Lung (tissue), 12 donors: ENCODE data around the gene USP21. TPM values are rescaled to one million over a fixed set of nuclear protein-coding genes. Genes with fewer than 3 reads are reported as not detected.

Experiments used
- ATAC-seq: fragments of 200-7000 bp; cut with Tn5 transposase; one replicate; pipeline ENCODE4 v1.9.1; 2020; ENCODE audit warnings: moderate number of reproducible peaks; ENCODE audit not compliant: insufficient read depth, low FRiP score
- DNase-seq, 3 donors: peaks; one replicate each; pipeline ENCODE4 v3.0.0-alpha.2; 2013 to 2017
- H3K27ac ChIP-seq, 2 donors: one replicate each; pipeline ENCODE4 v1.5.1; 2013; ENCODE audit warnings: mild to moderate bottlenecking in 2 of 2, moderate library complexity in 2 of 2, control low read depth in 1 of 2, inconsistent platforms in 1 of 2, low read depth in 1 of 2, low read length in 1 of 2
- H3K27me3 ChIP-seq, 3 donors: one replicate each; pipeline ENCODE4 v1.5.1; 2013; ENCODE audit warnings: low read length in 2 of 3; ENCODE audit not compliant: control insufficient read depth in 3 of 3, insufficient read depth in 3 of 3
- H3K36me3 ChIP-seq, 4 donors: one replicate each; pipeline ENCODE4 v1.5.1; 2013; ENCODE audit warnings: low read length in 4 of 4, mild to moderate bottlenecking in 1 of 4, moderate library complexity in 1 of 4; ENCODE audit not compliant: control insufficient read depth in 4 of 4, insufficient read depth in 4 of 4
- H3K4me1 ChIP-seq, 5 donors: one replicate each; pipeline ENCODE4 v1.5.1; 2013; ENCODE audit warnings: low read length in 5 of 5, mild to moderate bottlenecking in 2 of 5, moderate library complexity in 1 of 5; ENCODE audit not compliant: control insufficient read depth in 5 of 5, insufficient read depth in 5 of 5
- H3K4me3 ChIP-seq: one replicate; pipeline ENCODE4 v1.5.1; 2013; ENCODE audit warnings: mild to moderate bottlenecking, control low read depth, moderate library complexity
- H3K9ac ChIP-seq, 2 donors: one replicate each; pipeline ENCODE4 v1.5.1; 2013; ENCODE audit warnings: low read length in 2 of 2, control low read depth in 1 of 2; ENCODE audit not compliant: insufficient read depth in 1 of 2
- H3K9me3 ChIP-seq, 4 donors: one replicate each; pipeline ENCODE4 v1.5.1; 2013; ENCODE audit warnings: low read length in 3 of 4, mild to moderate bottlenecking in 1 of 4, moderate library complexity in 1 of 4; ENCODE audit not compliant: control insufficient read depth in 4 of 4, insufficient read depth in 3 of 4
- CTCF ChIP-seq: IDR thresholded peaks from 2 replicates; pipeline ENCODE4 v1.5.1; 2012; ENCODE audit warnings: mild to moderate bottlenecking; ENCODE audit errors: control extremely low read depth, extremely low read depth
- WGBS, 2 donors: extraction: QIAGEN DNeasy Blood & Tissue Kit; methylation state at CpG; one replicate each; pipeline ENCODE4 v1.1.7; 2013; 5-methylcytosine and 5-hydroxymethylcytosine counted together
- polyA plus RNA-seq, 2 donors: library from polyadenylated mRNA; stranded (reverse); fragments of 200-250 nt; gene quantifications; one replicate each; pipeline ENCODE4 v1.2.1, GENCODE V29; 2013
- total RNA-seq, 2 donors: library from RNA; depleted of rRNA in 1 of 2; stranded (reverse); fragments of >200 nt in 1 of 2; gene quantifications; one replicate each; pipeline ENCODE4 v1.2.1, GENCODE V29; 2014 to 2021
- donor health status: control.
- donor health status: control.
- donor health status: Bipolar disorder and iron deficiency.
- donor health status: healthy.
- donor health status: DM: yes; HTN: yes; CAD: no.

USP21 gene
- total and polyA plus RNA-seq, 4 donors: 18.2 to 28.6 (median 21.2) TPM

GRCh38 chr1:161138431-161138830 is 20.9 kb upstream of the USP21 start:
- H3K4me1 ChIP-seq: peaks cover 0 to 7% (median 5%) of the 10 kb centered on the region in 5 donors
- no peak overlapping the region for H3K27ac ChIP-seq
- peaks cover 0 to 3% (median 0%) of the 10 kb centered on the region in 4 donors for H3K36me3 ChIP-seq
- ATAC-seq: no peak
- TF ChIP-seq CTCF: no peak
- no peaks in the 10 kb centered on the region for H3K9me3 ChIP-seq
- no peak overlapping the region for H3K9ac ChIP-seq
- no peaks in the 10 kb centered on the region for H3K27me3 ChIP-seq
- no peak overlapping the region for H3K4me3 ChIP-seq
- WGBS, 2 donors: 55 to 56% methylated on average over 1 of the region's 1 CpG
- DNase-seq: no peak

GRCh38 chr1:161139766-161140165 is 19.5 kb upstream of the USP21 start:
- ATAC-seq: no peak
- 33 to 39% methylated on average over 1 of the region's 1 CpG for WGBS, 2 donors
- no peak overlapping the region for H3K9ac ChIP-seq

GRCh38 chr1:161140755-161141400 is 18.4 kb upstream of the USP21 start:
- no peaks in the 10 kb centered on the region for H3K4me1 ChIP-seq
- no peak overlapping the region for H3K27ac ChIP-seq
- no peaks in the 10 kb centered on the region for H3K27me3 ChIP-seq
- peaks cover 0 to 3% (median 0%) of the 10 kb centered on the region in 4 donors for H3K36me3 ChIP-seq
- H3K9ac ChIP-seq: no peak overlapping the region
- 96 to 97% methylated on average over 29 of the region's 29 CpGs for WGBS, 2 donors
- DNase-seq (no peak), ATAC-seq (no peak)
- no peaks in the 10 kb centered on the region for H3K9me3 ChIP-seq
- no peak overlapping the region for H3K4me3 ChIP-seq
- TF ChIP-seq CTCF: no peak

More at GRCh38 chr1:161139766-161140165, 19.5 kb upstream of the USP21 start:
- Histone ChIP-seq H3K9me3 (no peaks in the 10 kb centered on the region), H3K36me3 (peaks cover 0 to 3% (median 0%) of the 10 kb centered on the region in 4 donors), H3K4me3 (no peak overlapping the region), H3K4me1 (no peaks in the 10 kb centered on the region), H3K27ac (no peak overlapping the region), H3K27me3 (no peaks in the 10 kb centered on the region)
- DNase-seq: peak; percentile 52 to 76 (median 59)
- TF ChIP-seq CTCF: peak; percentile 26

- TF ChIP-seq CTCF: no peak
- Histone ChIP-seq H3K27me3 (no peaks in the 10 kb centered on the region), H3K36me3 (no peaks in the 10 kb centered on the region), H3K4me3 (no peak overlapping the region), H3K27ac (no peak overlapping the region), H3K4me1 (no peaks in the 10 kb centered on the region), H3K9me3 (no peaks in the 10 kb centered on the region), H3K9ac (no peak overlapping the region)
- ATAC-seq (no peak), DNase-seq (no peak)
- 82 to 93% methylated on average over 3 of the region's 3 CpGs for WGBS, 2 donors
Observed at GRCh38 chr1:161145832-161146231, 13.5 kb upstream of the USP21 start.
